Trophoblast cell (in vitro differentiated cells and primary cell): ENCODE data around the gene FGFR2.

Experiments
- DNase-seq, 2 donors: peaks; one replicate each; pipeline ENCODE4 v3.0.0-alpha.2; 2016
- H2AFZ ChIP-seq: 2 replicates; pipeline ENCODE4 v1.6.1; 2013; ENCODE audit warnings: low read length, moderate library complexity, mild to moderate bottlenecking; ENCODE audit not compliant: insufficient read depth, poor library complexity
- H2AK5ac ChIP-seq: 2 replicates; pipeline ENCODE4 v1.6.1; 2013; ENCODE audit warnings: mild to moderate bottlenecking, low read length
- H2BK120ac ChIP-seq: 2 replicates; pipeline ENCODE4 v1.6.1; 2013; ENCODE audit warnings: low read length, mild to moderate bottlenecking, moderate library complexity; ENCODE audit not compliant: insufficient read depth, poor library complexity
- H2BK12ac ChIP-seq: 2 replicates; pipeline ENCODE4 v1.6.1; 2013; ENCODE audit warnings: mild to moderate bottlenecking, low read length, moderate library complexity
- H2BK5ac ChIP-seq: 2 replicates; pipeline ENCODE4 v1.6.1; 2013; ENCODE audit warnings: low read length, low read depth, moderate library complexity, mild to moderate bottlenecking; ENCODE audit not compliant: poor library complexity
- H3K14ac ChIP-seq: 2 replicates; pipeline ENCODE4 v1.6.1; 2013; ENCODE audit warnings: mild to moderate bottlenecking, low read length
- H3K18ac ChIP-seq: 2 replicates; pipeline ENCODE4 v1.6.1; 2013; ENCODE audit warnings: mild to moderate bottlenecking, low read length
- H3K23ac ChIP-seq: 2 replicates; pipeline ENCODE4 v1.6.1; 2013; ENCODE audit warnings: low read length
- H3K27ac ChIP-seq: 2 replicates; pipeline ENCODE4 v1.5.1; 2013; ENCODE audit warnings: low read depth, mild to moderate bottlenecking, inconsistent platforms, low read length, moderate library complexity
- H3K27me3 ChIP-seq: 2 replicates; pipeline ENCODE4 v1.6.1; 2013; ENCODE audit warnings: inconsistent platforms, mild to moderate bottlenecking, low read length, moderate library complexity; ENCODE audit not compliant: insufficient read depth
- H3K36me3 ChIP-seq, 2 experiments: 1 replicate in 1 of 2; 2 replicates in 1 of 2; pipeline ENCODE4 v1.6.1; 2013; ENCODE audit warnings: low read length in 2 of 2, mild to moderate bottlenecking in 2 of 2, moderate library complexity in 1 of 2; ENCODE audit not compliant: insufficient read depth in 2 of 2, control insufficient read depth in 1 of 2
- H3K4ac ChIP-seq: 2 replicates; pipeline ENCODE4 v1.6.1; 2013; ENCODE audit warnings: low read depth, mild to moderate bottlenecking, low read length, moderate library complexity
- H3K4me1 ChIP-seq, 2 experiments: 1 replicate in 1 of 2; 2 replicates in 1 of 2; pipeline ENCODE4 v1.6.1; 2013; ENCODE audit warnings: low read length in 2 of 2, mild to moderate bottlenecking in 2 of 2, moderate library complexity in 1 of 2; ENCODE audit not compliant: insufficient read depth in 2 of 2, control insufficient read depth in 1 of 2
- H3K4me2 ChIP-seq: 2 replicates; pipeline ENCODE4 v1.6.1; 2013; ENCODE audit warnings: inconsistent platforms, mild to moderate bottlenecking, low read length, moderate library complexity
- H3K4me3 ChIP-seq: 2 replicates; pipeline ENCODE4 v1.5.1; 2013; ENCODE audit warnings: mild to moderate bottlenecking, low read depth, low read length, inconsistent platforms
- H3K79me1 ChIP-seq: one replicate; pipeline ENCODE4 v1.6.1; 2013; ENCODE audit warnings: low read length
- H3K79me2 ChIP-seq: 2 replicates; pipeline ENCODE4 v1.6.1; 2013; ENCODE audit warnings: low read length, mild to moderate bottlenecking; ENCODE audit not compliant: control insufficient read depth, insufficient read depth, poor library complexity
- H3K9ac ChIP-seq: 2 replicates; pipeline ENCODE4 v1.6.1; 2013; ENCODE audit warnings: mild to moderate bottlenecking, low read length
- H3K9me3 ChIP-seq: 2 replicates; pipeline ENCODE4 v1.6.1; 2013; ENCODE audit warnings: low read depth, mild to moderate bottlenecking, control low read depth, inconsistent platforms, low read length; ENCODE audit not compliant: insufficient read depth
- H4K12ac ChIP-seq: 2 replicates; pipeline ENCODE4 v1.6.1; 2013; ENCODE audit warnings: low read depth, mild to moderate bottlenecking, low read length, moderate library complexity
- H4K8ac ChIP-seq: 2 replicates; pipeline ENCODE4 v1.6.1; 2013; ENCODE audit warnings: low read depth, mild to moderate bottlenecking, low read length, moderate library complexity
- H4K91ac ChIP-seq: one replicate; pipeline ENCODE4 v1.6.1; 2013; ENCODE audit warnings: low read depth, mild to moderate bottlenecking, low read length, moderate library complexity
- WGBS: extraction: QIAGEN DNeasy Blood & Tissue Kit; methylation state at CpG from one replicate; pipeline ENCODE4 v1.1.7; 2013; ENCODE audit warnings: missing lambda C conversion rate; ENCODE audit not compliant: insufficient read length, insufficient coverage; ENCODE audit errors: extremely low coverage; 5-methylcytosine and 5-hydroxymethylcytosine counted together

The FGFR2 gene

DNA sequence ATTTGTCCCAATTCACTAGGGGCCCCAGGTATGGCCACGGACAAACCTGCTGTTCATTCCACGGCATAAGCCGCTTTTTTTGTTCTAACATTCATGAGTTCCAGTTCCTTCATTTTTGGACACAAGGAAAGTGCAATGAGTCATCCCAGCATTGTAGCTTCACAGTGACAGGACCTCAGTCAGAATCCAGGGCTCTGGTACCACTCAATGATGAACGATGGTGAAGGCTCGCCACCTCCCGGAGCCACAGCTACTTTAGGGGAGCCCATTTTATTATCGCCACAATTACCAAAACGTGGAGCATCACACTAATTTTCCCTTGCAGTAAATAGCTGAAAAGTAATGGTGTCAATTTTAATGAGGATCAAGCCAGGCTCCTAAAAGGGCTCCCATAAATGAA, 62.9 kb downstream of the FGFR2 start:
- no peaks in the 10 kb centered on the region for H3K79me1 ChIP-seq
- H3K4me2 ChIP-seq, result no peak overlapping the region
- H3K9me3 ChIP-seq, result no peaks in the 10 kb centered on the region
- H3K27me3 ChIP-seq, result no peaks in the 10 kb centered on the region
- no peak overlapping the region for H3K4ac ChIP-seq
- H4K12ac ChIP-seq, result no peak overlapping the region
- H3K4me3 ChIP-seq, result no peak overlapping the region
- no peak overlapping the region for H3K9ac ChIP-seq
- no peaks in the 10 kb centered on the region for H3K79me2 ChIP-seq
- no peak overlapping the region for H3K18ac ChIP-seq
- H2BK5ac ChIP-seq, result no peak overlapping the region
- no peak overlapping the region for H2AK5ac ChIP-seq
- no peak overlapping the region for H2BK120ac ChIP-seq
- H4K8ac ChIP-seq, result no peak overlapping the region
- H2BK12ac ChIP-seq, result no peak overlapping the region
- H3K23ac ChIP-seq, result no peak overlapping the region
- no peak overlapping the region for H3K14ac ChIP-seq
- no peaks in the 10 kb centered on the region for H3K4me1 ChIP-seq
- no peak overlapping the region for H3K27ac ChIP-seq
- WGBS, result no CpG with 5 or more reads among the region's 8 CpGs
- no peak overlapping the region for H4K91ac ChIP-seq
- no peak for DNase-seq
- H2AFZ ChIP-seq, result no peak overlapping the region
- H3K36me3 ChIP-seq, result peaks cover 10 to 13% of the 10 kb centered on the region in 2 experiments

DNA sequence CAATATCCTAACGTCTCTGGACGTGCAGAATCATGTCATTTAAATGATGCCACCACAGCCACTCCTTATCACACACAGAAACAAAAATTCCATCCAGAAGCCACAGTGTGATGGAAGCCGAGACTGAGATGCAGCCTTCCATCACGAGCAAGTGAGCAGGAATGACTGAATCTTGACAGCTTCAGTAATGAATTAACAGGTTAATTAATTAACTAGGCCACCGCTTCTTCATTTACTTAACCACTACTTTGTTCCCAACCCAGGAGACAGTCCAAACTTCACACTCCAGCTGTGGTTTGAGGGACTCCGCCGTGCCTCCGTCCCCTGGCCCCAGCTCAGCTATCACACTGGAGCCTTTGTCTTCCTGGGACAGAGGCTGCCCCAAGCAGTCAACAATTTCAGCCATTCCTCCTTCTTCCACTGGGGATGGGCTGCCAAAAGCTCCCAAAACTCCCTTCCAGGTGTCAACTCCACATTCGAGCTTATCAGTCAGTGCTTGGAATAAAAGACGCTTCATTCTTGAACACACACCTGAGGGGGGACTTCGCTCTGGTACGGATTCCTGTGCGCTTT, 65.9 kb downstream of the FGFR2 start:
- Histone ChIP-seq H4K12ac (no peak overlapping the region), H2BK120ac (no peak overlapping the region), H4K8ac (no peak overlapping the region), H3K23ac (no peak overlapping the region), H3K4ac (no peak overlapping the region), H3K79me2 (no peaks in the 10 kb centered on the region), H3K4me1 (no peaks in the 10 kb centered on the region), H4K91ac (no peak overlapping the region), H3K79me1 (no peaks in the 10 kb centered on the region), H2AFZ (no peak overlapping the region), H3K36me3 (peaks cover 4 to 9% of the 10 kb centered on the region in 2 experiments), H3K14ac (no peak overlapping the region), H2BK12ac (no peak overlapping the region), H3K18ac (no peak overlapping the region), H2AK5ac (no peak overlapping the region), H2BK5ac (no peak overlapping the region), H3K4me2 (no peak overlapping the region), H3K27ac (no peak overlapping the region), H3K27me3 (no peaks in the 10 kb centered on the region), H3K4me3 (no peak overlapping the region), H3K9me3 (no peaks in the 10 kb centered on the region), H3K9ac (no peak overlapping the region)
- no CpG with 5 or more reads among the region's 13 CpGs for WGBS
- no peak for DNase-seq

DNA sequence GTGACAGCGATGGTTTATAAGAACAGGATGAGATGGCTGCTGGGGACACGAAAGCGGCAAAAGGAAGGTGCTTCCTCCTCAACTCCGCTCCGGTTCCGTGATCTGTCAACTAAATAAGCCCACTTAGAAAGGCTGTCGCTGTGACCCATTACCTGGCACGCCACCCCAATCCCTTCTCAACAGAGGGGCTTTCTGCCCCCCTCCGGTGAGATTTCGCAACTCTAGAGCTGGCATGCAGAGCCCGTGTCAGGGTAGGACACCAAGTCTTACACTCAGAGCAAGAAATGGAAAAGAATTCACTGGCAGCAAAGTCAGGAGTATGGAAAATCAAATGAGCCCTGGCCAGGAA, 66.4 kb downstream of the FGFR2 start:
- Histone ChIP-seq H3K4me2 (no peak overlapping the region), H3K14ac (no peak overlapping the region), H3K36me3 (peaks cover 3 to 9% of the 10 kb centered on the region in 2 experiments), H3K27ac (no peak overlapping the region), H3K4ac (no peak overlapping the region), H3K4me1 (no peaks in the 10 kb centered on the region), H3K23ac (no peak overlapping the region), H4K8ac (no peak overlapping the region), H4K12ac (no peak overlapping the region), H3K4me3 (no peak overlapping the region), H3K27me3 (no peaks in the 10 kb centered on the region), H3K9me3 (no peaks in the 10 kb centered on the region), H3K79me1 (no peaks in the 10 kb centered on the region), H3K18ac (no peak overlapping the region), H2BK12ac (no peak overlapping the region), H2BK5ac (no peak overlapping the region), H2AK5ac (no peak overlapping the region), H3K79me2 (no peaks in the 10 kb centered on the region), H3K9ac (no peak overlapping the region), H2AFZ (no peak overlapping the region), H4K91ac (no peak overlapping the region), H2BK120ac (no peak overlapping the region)
- DNase-seq, result no peak
- no CpG with 5 or more reads among the region's 11 CpGs for WGBS

DNA sequence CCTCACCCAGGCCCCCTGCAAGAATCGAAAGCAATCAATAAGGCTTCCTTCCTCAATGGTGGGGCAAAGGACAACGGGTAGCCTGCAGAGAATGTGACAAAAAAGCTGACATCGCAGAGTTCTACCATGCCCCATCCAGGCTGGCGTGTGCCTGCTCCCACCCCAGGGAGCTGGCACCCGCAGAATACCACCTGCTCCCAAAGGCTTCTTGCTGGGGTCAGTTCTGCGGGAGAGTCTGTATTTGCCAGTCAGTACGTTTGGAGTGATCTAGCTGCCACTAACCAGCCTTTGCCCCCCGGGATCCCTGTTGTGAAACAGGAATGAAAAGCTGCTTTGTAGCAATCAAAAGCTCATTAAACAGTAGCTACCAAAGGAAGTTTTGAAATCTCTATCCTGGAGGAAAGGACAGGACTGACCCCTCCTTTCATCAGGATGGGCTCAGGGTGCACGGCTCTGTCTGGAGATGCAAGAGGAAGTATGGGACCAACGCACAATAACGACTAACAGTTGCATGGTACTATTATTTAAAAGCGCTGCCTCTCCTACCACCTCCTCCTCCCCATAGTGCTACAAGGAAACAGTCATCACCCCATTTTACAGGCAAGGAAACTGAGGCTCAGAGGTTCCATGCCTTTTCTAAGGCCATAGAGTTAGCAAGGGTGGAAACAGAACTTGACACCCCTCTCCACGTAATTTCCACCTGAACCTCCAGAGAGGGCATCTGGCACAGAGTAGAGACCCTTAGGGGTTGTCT, 67.0 kb downstream of the FGFR2 start:
- no peak overlapping the region for H4K8ac ChIP-seq
- no peak overlapping the region for H4K91ac ChIP-seq
- peaks cover 6 to 9% of the 10 kb centered on the region in 2 experiments for H3K36me3 ChIP-seq
- H3K4me1 ChIP-seq, result peaks cover 0 to 3% of the 10 kb centered on the region in 2 experiments
- H4K12ac ChIP-seq, result no peak overlapping the region
- no peak overlapping the region for H3K27ac ChIP-seq
- no CpG with 5 or more reads among the region's 13 CpGs for WGBS
- H3K4me2 ChIP-seq, result no peak overlapping the region
- no peak overlapping the region for H2AK5ac ChIP-seq
- DNase-seq, result no peak
- H3K9ac ChIP-seq, result no peak overlapping the region
- H3K27me3 ChIP-seq, result no peaks in the 10 kb centered on the region
- no peak overlapping the region for H3K23ac ChIP-seq
- H2BK5ac ChIP-seq, result no peak overlapping the region
- H3K14ac ChIP-seq, result no peak overlapping the region
- no peaks in the 10 kb centered on the region for H3K79me2 ChIP-seq
- no peaks in the 10 kb centered on the region for H3K9me3 ChIP-seq
- no peak overlapping the region for H3K18ac ChIP-seq
- no peak overlapping the region for H2BK12ac ChIP-seq
- no peak overlapping the region for H3K4ac ChIP-seq
- no peak overlapping the region for H2BK120ac ChIP-seq
- H3K4me3 ChIP-seq, result no peak overlapping the region
- no peaks in the 10 kb centered on the region for H3K79me1 ChIP-seq
- no peak overlapping the region for H2AFZ ChIP-seq
